IMR-90 (cell line): ENCODE measurements around the gene OPCML. TPM values are rescaled to one million over a fixed set of nuclear protein-coding genes. Genes with fewer than 3 reads are reported as not detected.

ENCODE experiments used
- ATAC-seq: fragments of 200-7000 bp; cut with Tn5 transposase; 2 replicates; pipeline ENCODE4 v1.9.1; 2020; ENCODE audit warnings: low read depth, mild to moderate bottlenecking, moderate library complexity
- BruUV-seq: library from RNA; stranded (reverse); fragments of 400-500 nt; replicated peaks from 2 replicates; lab custom pipeline; 2021; lab: Mats Ljungman, UMichigan
- CTCF ChIA-PET: fragments of 300-600 bp; formaldehyde crosslinking; extraction: SDS; loops from one replicate; lab custom pipeline; 2021; ENCODE audit warnings: antibody characterized with exemption; lab: Yijun Ruan, JAX
- POLR2A ChIA-PET: fragments of 300-600 bp; sonication (Branson Sonifier 250); formaldehyde crosslinking; loops from one replicate; lab custom pipeline; 2022; ENCODE audit warnings: antibody characterized with exemption; ENCODE audit not compliant: unreplicated experiment; lab: Charles Lee
- DNase-seq: peaks from one replicate; pipeline ENCODE4 v3.0.0; 2013
- H2AFZ ChIP-seq: replicated peaks from 2 replicates; pipeline ENCODE3; 2013; ENCODE audit warnings: low read length, mild to moderate bottlenecking; ENCODE audit not compliant: poor library complexity
- H2AK5ac ChIP-seq: 2 replicates; pipeline ENCODE4 v1.6.1; 2013; ENCODE audit warnings: low read depth, low read length, inconsistent platforms
- H2AK9ac ChIP-seq: replicated peaks from 2 replicates; pipeline ENCODE3; 2013; ENCODE audit warnings: mild to moderate bottlenecking, low read depth, low read length, moderate library complexity; ENCODE audit not compliant: poor library complexity
- H2BK120ac ChIP-seq: 2 replicates; pipeline ENCODE4 v1.6.1; 2013; ENCODE audit warnings: low read depth, low read length, inconsistent platforms
- H2BK15ac ChIP-seq: 3 replicates; pipeline ENCODE4 v1.6.1; 2013; ENCODE audit warnings: low read depth, low read length, inconsistent platforms
- H2BK20ac ChIP-seq: 2 replicates; pipeline ENCODE4 v1.6.1; 2013; ENCODE audit warnings: low read depth, mild to moderate bottlenecking, inconsistent platforms, low read length, moderate library complexity
- H2BK5ac ChIP-seq: 2 replicates; pipeline ENCODE4 v1.6.1; 2013; ENCODE audit warnings: mild to moderate bottlenecking, low read depth, low read length, inconsistent platforms; ENCODE audit not compliant: poor library complexity, severe bottlenecking
- H3K14ac ChIP-seq: replicated peaks from 2 replicates; pipeline ENCODE4 v1.6.1; 2013; ENCODE audit warnings: low read depth, low read length, inconsistent platforms
- H3K18ac ChIP-seq: 2 replicates; pipeline ENCODE4 v1.6.1; 2013; ENCODE audit warnings: low read depth, low read length, control low read depth
- H3K23ac ChIP-seq: 2 replicates; pipeline ENCODE4 v1.6.1; 2013; ENCODE audit warnings: low read depth, low read length, inconsistent platforms
- H3K27ac ChIP-seq: 2 replicates; pipeline ENCODE4 v1.5.1; 2013; ENCODE audit warnings: mild to moderate bottlenecking, control low read depth, low read length; ENCODE audit not compliant: insufficient read depth
- H3K27me3 ChIP-seq: 2 replicates; pipeline ENCODE4 v1.6.1; 2013; ENCODE audit warnings: low read length; ENCODE audit not compliant: control insufficient read depth, insufficient read depth
- H3K36me3 ChIP-seq: 2 replicates; pipeline ENCODE4 v1.6.1; 2013; ENCODE audit warnings: low read length, mixed read lengths; ENCODE audit not compliant: control insufficient read depth, insufficient read depth
- H3K4ac ChIP-seq: 2 replicates; pipeline ENCODE4 v1.6.1; 2013; ENCODE audit warnings: low read depth, low read length, inconsistent platforms
- H3K4me1 ChIP-seq: 2 replicates; pipeline ENCODE4 v1.6.1; 2013; ENCODE audit warnings: low read length, mixed read lengths; ENCODE audit not compliant: control insufficient read depth, insufficient read depth
- H3K4me2 ChIP-seq: 2 replicates; pipeline ENCODE4 v1.6.1; 2013; ENCODE audit warnings: low read depth, mild to moderate bottlenecking, control low read depth, low read length, moderate library complexity
- H3K4me3 ChIP-seq: 2 replicates; pipeline ENCODE4 v1.5.1; 2013; ENCODE audit warnings: low read depth, mild to moderate bottlenecking, control low read depth, low read length, moderate library complexity; ENCODE audit not compliant: insufficient read depth
- H3K56ac ChIP-seq: 2 replicates; pipeline ENCODE4 v1.6.1; 2013; ENCODE audit warnings: low read length, inconsistent platforms; ENCODE audit not compliant: insufficient read depth; ENCODE audit errors: extremely low read depth
- H3K79me1 ChIP-seq, 2 experiments: 2 replicates each; pipeline ENCODE4 v1.6.1; 2013; ENCODE audit warnings: low read length in 2 of 2, inconsistent platforms in 1 of 2, low read depth in 1 of 2
- H3K9ac ChIP-seq: 2 replicates; pipeline ENCODE4 v1.6.1; 2013; ENCODE audit warnings: low read depth, low read length, control low read depth
- H3K9me1 ChIP-seq: 2 replicates; pipeline ENCODE4 v1.6.1; 2013; ENCODE audit warnings: low read length, inconsistent platforms; ENCODE audit not compliant: insufficient read depth
- H3K9me3 ChIP-seq: 2 replicates; pipeline ENCODE4 v1.6.1; 2013; ENCODE audit warnings: low read length; ENCODE audit not compliant: control insufficient read depth, insufficient read depth
- H4K20me1 ChIP-seq: 2 replicates; pipeline ENCODE4 v1.6.1; 2013; ENCODE audit warnings: low read length, inconsistent platforms; ENCODE audit not compliant: insufficient read depth
- H4K5ac ChIP-seq: 2 replicates; pipeline ENCODE4 v1.6.1; 2013; ENCODE audit warnings: mild to moderate bottlenecking, low read depth, low read length, control low read depth
- H4K8ac ChIP-seq, 2 experiments: 2 replicates each; pipeline ENCODE4 v1.6.1; 2013; ENCODE audit warnings: low read depth in 2 of 2, low read length in 2 of 2, control low read depth in 1 of 2, inconsistent platforms in 1 of 2
- H4K91ac ChIP-seq: 2 replicates; pipeline ENCODE4 v1.6.1; 2013; ENCODE audit warnings: low read depth, low read length, inconsistent platforms; ENCODE audit not compliant: insufficient read depth
- CHD1 ChIP-seq: IDR thresholded peaks from 2 replicates; pipeline ENCODE4 v1.6.1; 2012; ENCODE audit warnings: low read depth, low read length, improper control_type of control experiment
- CTCF ChIP-seq: conservative IDR thresholded peaks from 2 replicates; pipeline ENCODE4 v1.5.1; 2012; ENCODE audit warnings: mild to moderate bottlenecking, low read depth, low read length, improper control_type of control experiment
- ELK1 ChIP-seq: fragments of 150-350 bp; IDR thresholded peaks from 2 replicates; pipeline ENCODE4 v1.6.1; 2016; ENCODE audit warnings: low read depth, mild to moderate bottlenecking, low read length, moderate library complexity, borderline replicate concordance
- FOS ChIP-seq: fragments of 150-350 bp; IDR thresholded peaks from 2 replicates; pipeline ENCODE4 v1.6.1; 2016; ENCODE audit warnings: low read depth, low read length
- MXI1 ChIP-seq: IDR thresholded peaks from 2 replicates; pipeline ENCODE4 v1.6.1; 2012; ENCODE audit warnings: low read depth, mild to moderate bottlenecking, low read length, moderate library complexity, borderline replicate concordance
- RFX5 ChIP-seq: IDR thresholded peaks from 2 replicates; pipeline ENCODE4 v1.8.0; 2012; ENCODE audit warnings: low read depth, mild to moderate bottlenecking, low read length, moderate library complexity
- SMC3 ChIP-seq: fragments of 150-350 bp; IDR thresholded peaks from 2 replicates; pipeline ENCODE4 v1.6.1; 2016; ENCODE audit warnings: low read depth, mild to moderate bottlenecking, antibody characterized with exemption, low read length, moderate library complexity
- WGBS, 2 experiments: methylation state at CpG; one replicate each; pipeline versions ENCODE4 v1.1.5 to v1.1.7; 2013; ENCODE audit warnings: missing lambda C conversion rate in 2 of 2; ENCODE audit not compliant: insufficient read length in 1 of 2; ENCODE audit errors: extremely low coverage in 2 of 2; 5-methylcytosine and 5-hydroxymethylcytosine counted together
- dilution Hi-C: fragments of 300-500 bp; cut with HindIII; formaldehyde crosslinking; loops from one replicate; pipeline ENCODE4 v1.14.3; 2018; ENCODE audit warnings: low sequenced_read_pairs; ENCODE audit not compliant: unreplicated experiment
- in situ Hi-C: fragments of 300-500 bp; cut with MboI; formaldehyde crosslinking; loops from 3 replicates; pipeline ENCODE4 v1.14.3; 2019; ENCODE audit warnings: low sequenced_read_pairs, inconsistent platforms, mixed read lengths
- intact Hi-C: fragments of 100-400 bp; cut with micrococcal nuclease; formaldehyde crosslinking; loops from 2 replicates; pipeline ENCODE4 v1.10.0; 2022
- polyA plus RNA-seq, 3 experiments: library from polyadenylated mRNA; depleted of rRNA; stranded (reverse); fragments of >200 nt; gene quantifications; 2 replicates each; pipeline ENCODE4 v1.2.3, GENCODE V29; 2012; ENCODE audit warnings: low replicate concordance in 1 of 3
- total RNA-seq: library from RNA; depleted of rRNA; stranded (reverse); fragments of >200 nt; gene quantifications from 2 replicates; pipeline ENCODE4 v1.2.3, GENCODE V29; 2012

Gene OPCML
- total and polyA plus RNA-seq, 2 of the 4 experiments (the other 2 are of a cell fraction): under 0.01 to 2.6 TPM

GRCh38 chr11:133166662-133167061 is 365.6 kb downstream of the OPCML start:
- H3K36me3 ChIP-seq: no peaks in the 10 kb centered on the region
- no peak overlapping the region for H3K27ac ChIP-seq
- no peak overlapping the region for H3K23ac ChIP-seq
- intact Hi-C loops (no loop called here), in situ Hi-C loops (no loop called here), dilution Hi-C loops (no loop called here)
- H2BK15ac ChIP-seq: no peak overlapping the region
- WGBS, 2 experiments: no CpG with 5 or more reads among the region's 3 CpGs
- peaks cover 23% of the 10 kb centered on the region for H3K9me3 ChIP-seq
- H4K91ac ChIP-seq: no peak overlapping the region
- no peak overlapping the region for H2AK9ac ChIP-seq
- no peak overlapping the region for H3K14ac ChIP-seq
- ChIA-PET POLR2A (no interaction called here), CTCF (no interaction called here)
- H4K8ac ChIP-seq: no peak overlapping the region
- no peak for DNase-seq
- no peak overlapping the region for H3K4me3 ChIP-seq
- no peak overlapping the region for H2BK120ac ChIP-seq
- no peak for ATAC-seq
- no peak overlapping the region for H3K9ac ChIP-seq
- H3K18ac ChIP-seq: no peak overlapping the region
- no peaks in the 10 kb centered on the region for H3K4me1 ChIP-seq
- no peak overlapping the region for H2AFZ ChIP-seq
- no peak overlapping the region for H3K56ac ChIP-seq
- no peak overlapping the region for H2BK5ac ChIP-seq
- no peak overlapping the region for H2BK20ac ChIP-seq
- no peaks in the 10 kb centered on the region for H3K9me1 ChIP-seq
- no peak overlapping the region for H3K4me2 ChIP-seq
- H3K27me3 ChIP-seq: no peaks in the 10 kb centered on the region
- no peak overlapping the region for H3K4ac ChIP-seq
- no peak overlapping the region for H2AK5ac ChIP-seq
- no peaks in the 10 kb centered on the region for H4K20me1 ChIP-seq
- H4K5ac ChIP-seq: no peak overlapping the region
- no peak for TF ChIP-seq CHD1
- no peak for TF ChIP-seq MXI1
- no peak for TF ChIP-seq SMC3
- TF ChIP-seq FOS: no peak
- no peak for TF ChIP-seq CTCF
- no peak for TF ChIP-seq ELK1
- TF ChIP-seq RFX5: no peak
- no TSS peak for BruUV-seq
- no peaks in the 10 kb centered on the region for H3K79me1 ChIP-seq
